WTC11 (cell line): ENCODE results near the gene FZD7. TPM values are rescaled to one million over a fixed set of nuclear protein-coding genes. Genes with fewer than 3 reads are reported as not detected.

Source experiments
- ATAC-seq: fragments of 200-7000 bp; cut with Tn5 transposase; 2 replicates; pipeline ENCODE4 v1.10.0; 2021; ENCODE audit warnings: mild to moderate bottlenecking, moderate library complexity
- CTCF ChIA-PET: fragments of 300-600 bp; sonication (Branson Sonifier 250); formaldehyde crosslinking; loops from one replicate; lab custom pipeline; 2021; ENCODE audit warnings: antibody characterized with exemption; lab: Charles Lee
- POLR2A ChIA-PET: fragments of 350-600 bp; sonication (Branson Sonifier 250); formaldehyde crosslinking; loops from one replicate; lab custom pipeline; 2021; ENCODE audit warnings: antibody characterized with exemption; lab: Charles Lee
- DNase-seq: peaks from one replicate; pipeline ENCODE4 v3.0.0; 2021; ENCODE audit warnings: low spot score
- H3K27ac Mint-ChIP-seq: 2 replicates; pipeline ENCODE4 v1.8.0; 2021; ENCODE audit warnings: mixed read lengths
- H3K27me3 Mint-ChIP-seq: 2 replicates; pipeline ENCODE4 v1.8.0; 2021; ENCODE audit warnings: low read depth, mild to moderate bottlenecking, moderate library complexity, mixed read lengths
- H3K36me3 Mint-ChIP-seq: 2 replicates; pipeline ENCODE4 v1.8.0; 2021; ENCODE audit warnings: mixed read lengths
- H3K4me1 Mint-ChIP-seq: 2 replicates; pipeline ENCODE4 v1.8.0; 2022; ENCODE audit warnings: mixed read lengths
- H3K4me3 Mint-ChIP-seq: 2 replicates; pipeline ENCODE4 v1.8.0; 2021; ENCODE audit warnings: mild to moderate bottlenecking, moderate library complexity, mixed read lengths
- H3K9me3 Mint-ChIP-seq: 2 replicates; pipeline ENCODE4 v1.8.0; 2021; ENCODE audit warnings: mixed read lengths
- JUN ChIP-seq: sonication (generic); formaldehyde crosslinking; IDR thresholded peaks from 2 replicates; pipeline ENCODE4 v1.8.0; 2023; ENCODE audit warnings: mild to moderate bottlenecking, missing genetic modification reagents
- KAT7 ChIP-seq: sonication (generic); formaldehyde crosslinking; IDR thresholded peaks from 2 replicates; pipeline ENCODE4 v1.8.1; 2023; ENCODE audit warnings: missing genetic modification reagents, mild to moderate bottlenecking, borderline replicate concordance
- MYBL2 ChIP-seq: sonication (generic); formaldehyde crosslinking; IDR thresholded peaks from 2 replicates; pipeline ENCODE4 v1.8.1; 2023; ENCODE audit warnings: mild to moderate bottlenecking, moderate library complexity, missing genetic modification reagents
- OVOL2 ChIP-seq: fragments of 250-450 bp; sonication (Bioruptor Pico); IDR thresholded peaks from 2 replicates; pipeline ENCODE4 v1.9.0; 2021; ENCODE audit warnings: mild to moderate bottlenecking, borderline replicate concordance
- SMAD4 ChIP-seq: sonication (generic); formaldehyde crosslinking; IDR thresholded peaks from 2 replicates; pipeline ENCODE4 v1.8.0; 2022; ENCODE audit warnings: mild to moderate bottlenecking, missing genetic modification reagents
- SP1 ChIP-seq: sonication (generic); formaldehyde crosslinking; conservative IDR thresholded peaks from 2 replicates; pipeline ENCODE4 v1.8.1; 2022; ENCODE audit warnings: missing genetic modification reagents
- TEAD4 ChIP-seq: sonication (generic); formaldehyde crosslinking; IDR thresholded peaks from 2 replicates; pipeline ENCODE4 v1.8.0; 2022; ENCODE audit warnings: mild to moderate bottlenecking, missing genetic modification reagents
- ZNF121 ChIP-seq: sonication (generic); formaldehyde crosslinking; IDR thresholded peaks from 2 replicates; pipeline ENCODE4 v1.8.0; 2023; ENCODE audit warnings: missing genetic modification reagents
- ZNF219 ChIP-seq: sonication (generic); formaldehyde crosslinking; IDR thresholded peaks from 2 replicates; pipeline ENCODE4 v1.8.0; 2023; ENCODE audit warnings: missing genetic modification reagents, mild to moderate bottlenecking, borderline replicate concordance
- ZNF671 ChIP-seq: fragments of 250-450 bp; sonication (Bioruptor Pico); IDR thresholded peaks from 2 replicates; pipeline ENCODE4 v1.8.0; 2021; ENCODE audit warnings: mild to moderate bottlenecking
- total RNA-seq: library from RNA; stranded (reverse); gene quantifications from 3 replicates; pipeline ENCODE4 v1.2.3, GENCODE V29; 2021
- TF ChIP-seq, protein P1 (sequence below): sonication (generic); formaldehyde crosslinking; IDR thresholded peaks from 2 replicates; pipeline ENCODE4 v1.8.1; 2023; ENCODE audit warnings: mild to moderate bottlenecking, missing genetic modification reagents
- TF ChIP-seq, protein P2 (sequence below): sonication (generic); formaldehyde crosslinking; IDR thresholded peaks from 2 replicates; pipeline ENCODE4 v1.8.1; 2023; ENCODE audit warnings: mild to moderate bottlenecking, missing genetic modification reagents, borderline replicate concordance
- TF ChIP-seq, protein P3 (sequence below): sonication (generic); formaldehyde crosslinking; IDR thresholded peaks from 2 replicates; pipeline ENCODE4 v1.8.0; 2023; ENCODE audit warnings: missing genetic modification reagents, mild to moderate bottlenecking, borderline replicate concordance

FZD7 gene
- total RNA-seq, 1 experiment from 2014 or later, result 153 TPM

DNA sequence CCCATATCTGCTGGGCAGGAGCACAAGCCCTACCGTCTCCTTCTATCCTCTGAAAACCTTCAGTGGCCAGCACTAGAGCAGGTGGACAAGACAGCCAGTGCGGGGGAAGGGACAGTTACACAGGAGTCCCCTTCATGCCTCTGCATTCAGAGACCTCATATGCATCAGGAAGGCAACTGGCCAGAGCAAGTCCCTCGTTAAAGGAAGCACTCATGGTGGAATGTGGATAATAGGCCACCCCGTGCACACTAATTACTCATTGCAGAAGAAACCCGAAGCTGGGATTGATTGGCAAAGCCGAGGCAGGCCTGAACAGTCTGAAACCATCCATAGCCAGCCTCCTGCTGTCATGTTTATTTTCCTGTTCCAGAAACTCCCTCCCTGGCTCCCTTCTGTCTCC, 50.6 kb downstream of the FZD7 start:
- POLR2A ChIA-PET, result interaction anchor here (0.6 kb wide), 1 partner anchor 31 kb away, joined by 6 read pairs; no protein-coding TSS in a partner anchor
- peaks cover 25% of the 10 kb centered on the region for H3K4me1 Mint-ChIP-seq
- peaks cover 9% of the 10 kb centered on the region for H3K9me3 Mint-ChIP-seq
- peaks cover 7% of the 10 kb centered on the region for H3K36me3 Mint-ChIP-seq
- peak overlapping the region; percentile 63; the same call in 1 of the 2 replicates for H3K27ac Mint-ChIP-seq
- CTCF ChIA-PET, result no interaction called here
- DNase-seq (peak; percentile 24), ATAC-seq (peak; percentile 82)
- TF ChIP-seq, protein P1, sequence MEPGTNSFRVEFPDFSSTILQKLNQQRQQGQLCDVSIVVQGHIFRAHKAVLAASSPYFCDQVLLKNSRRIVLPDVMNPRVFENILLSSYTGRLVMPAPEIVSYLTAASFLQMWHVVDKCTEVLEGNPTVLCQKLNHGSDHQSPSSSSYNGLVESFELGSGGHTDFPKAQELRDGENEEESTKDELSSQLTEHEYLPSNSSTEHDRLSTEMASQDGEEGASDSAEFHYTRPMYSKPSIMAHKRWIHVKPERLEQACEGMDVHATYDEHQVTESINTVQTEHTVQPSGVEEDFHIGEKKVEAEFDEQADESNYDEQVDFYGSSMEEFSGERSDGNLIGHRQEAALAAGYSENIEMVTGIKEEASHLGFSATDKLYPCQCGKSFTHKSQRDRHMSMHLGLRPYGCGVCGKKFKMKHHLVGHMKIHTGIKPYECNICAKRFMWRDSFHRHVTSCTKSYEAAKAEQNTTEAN, result no peak
- TF ChIP-seq TEAD4 (CRISPR knock-in tag) (no peak), MYBL2 (CRISPR knock-in tag) (no peak), OVOL2 (CRISPR knock-in tag) (no peak), SP1 (CRISPR knock-in tag) (no peak), JUN (no peak), ZNF121 (CRISPR knock-in tag) (no peak), ZNF219 (CRISPR knock-in tag) (no peak), ZNF671 (CRISPR knock-in tag) (no peak), SMAD4 (CRISPR knock-in tag) (no peak), KAT7 (CRISPR knock-in tag) (no peak)
- TF ChIP-seq, protein P2, sequence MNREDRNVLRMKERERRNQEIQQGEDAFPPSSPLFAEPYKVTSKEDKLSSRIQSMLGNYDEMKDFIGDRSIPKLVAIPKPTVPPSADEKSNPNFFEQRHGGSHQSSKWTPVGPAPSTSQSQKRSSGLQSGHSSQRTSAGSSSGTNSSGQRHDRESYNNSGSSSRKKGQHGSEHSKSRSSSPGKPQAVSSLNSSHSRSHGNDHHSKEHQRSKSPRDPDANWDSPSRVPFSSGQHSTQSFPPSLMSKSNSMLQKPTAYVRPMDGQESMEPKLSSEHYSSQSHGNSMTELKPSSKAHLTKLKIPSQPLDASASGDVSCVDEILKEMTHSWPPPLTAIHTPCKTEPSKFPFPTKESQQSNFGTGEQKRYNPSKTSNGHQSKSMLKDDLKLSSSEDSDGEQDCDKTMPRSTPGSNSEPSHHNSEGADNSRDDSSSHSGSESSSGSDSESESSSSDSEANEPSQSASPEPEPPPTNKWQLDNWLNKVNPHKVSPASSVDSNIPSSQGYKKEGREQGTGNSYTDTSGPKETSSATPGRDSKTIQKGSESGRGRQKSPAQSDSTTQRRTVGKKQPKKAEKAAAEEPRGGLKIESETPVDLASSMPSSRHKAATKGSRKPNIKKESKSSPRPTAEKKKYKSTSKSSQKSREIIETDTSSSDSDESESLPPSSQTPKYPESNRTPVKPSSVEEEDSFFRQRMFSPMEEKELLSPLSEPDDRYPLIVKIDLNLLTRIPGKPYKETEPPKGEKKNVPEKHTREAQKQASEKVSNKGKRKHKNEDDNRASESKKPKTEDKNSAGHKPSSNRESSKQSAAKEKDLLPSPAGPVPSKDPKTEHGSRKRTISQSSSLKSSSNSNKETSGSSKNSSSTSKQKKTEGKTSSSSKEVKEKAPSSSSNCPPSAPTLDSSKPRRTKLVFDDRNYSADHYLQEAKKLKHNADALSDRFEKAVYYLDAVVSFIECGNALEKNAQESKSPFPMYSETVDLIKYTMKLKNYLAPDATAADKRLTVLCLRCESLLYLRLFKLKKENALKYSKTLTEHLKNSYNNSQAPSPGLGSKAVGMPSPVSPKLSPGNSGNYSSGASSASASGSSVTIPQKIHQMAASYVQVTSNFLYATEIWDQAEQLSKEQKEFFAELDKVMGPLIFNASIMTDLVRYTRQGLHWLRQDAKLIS, result no peak
- TF ChIP-seq, protein P3, sequence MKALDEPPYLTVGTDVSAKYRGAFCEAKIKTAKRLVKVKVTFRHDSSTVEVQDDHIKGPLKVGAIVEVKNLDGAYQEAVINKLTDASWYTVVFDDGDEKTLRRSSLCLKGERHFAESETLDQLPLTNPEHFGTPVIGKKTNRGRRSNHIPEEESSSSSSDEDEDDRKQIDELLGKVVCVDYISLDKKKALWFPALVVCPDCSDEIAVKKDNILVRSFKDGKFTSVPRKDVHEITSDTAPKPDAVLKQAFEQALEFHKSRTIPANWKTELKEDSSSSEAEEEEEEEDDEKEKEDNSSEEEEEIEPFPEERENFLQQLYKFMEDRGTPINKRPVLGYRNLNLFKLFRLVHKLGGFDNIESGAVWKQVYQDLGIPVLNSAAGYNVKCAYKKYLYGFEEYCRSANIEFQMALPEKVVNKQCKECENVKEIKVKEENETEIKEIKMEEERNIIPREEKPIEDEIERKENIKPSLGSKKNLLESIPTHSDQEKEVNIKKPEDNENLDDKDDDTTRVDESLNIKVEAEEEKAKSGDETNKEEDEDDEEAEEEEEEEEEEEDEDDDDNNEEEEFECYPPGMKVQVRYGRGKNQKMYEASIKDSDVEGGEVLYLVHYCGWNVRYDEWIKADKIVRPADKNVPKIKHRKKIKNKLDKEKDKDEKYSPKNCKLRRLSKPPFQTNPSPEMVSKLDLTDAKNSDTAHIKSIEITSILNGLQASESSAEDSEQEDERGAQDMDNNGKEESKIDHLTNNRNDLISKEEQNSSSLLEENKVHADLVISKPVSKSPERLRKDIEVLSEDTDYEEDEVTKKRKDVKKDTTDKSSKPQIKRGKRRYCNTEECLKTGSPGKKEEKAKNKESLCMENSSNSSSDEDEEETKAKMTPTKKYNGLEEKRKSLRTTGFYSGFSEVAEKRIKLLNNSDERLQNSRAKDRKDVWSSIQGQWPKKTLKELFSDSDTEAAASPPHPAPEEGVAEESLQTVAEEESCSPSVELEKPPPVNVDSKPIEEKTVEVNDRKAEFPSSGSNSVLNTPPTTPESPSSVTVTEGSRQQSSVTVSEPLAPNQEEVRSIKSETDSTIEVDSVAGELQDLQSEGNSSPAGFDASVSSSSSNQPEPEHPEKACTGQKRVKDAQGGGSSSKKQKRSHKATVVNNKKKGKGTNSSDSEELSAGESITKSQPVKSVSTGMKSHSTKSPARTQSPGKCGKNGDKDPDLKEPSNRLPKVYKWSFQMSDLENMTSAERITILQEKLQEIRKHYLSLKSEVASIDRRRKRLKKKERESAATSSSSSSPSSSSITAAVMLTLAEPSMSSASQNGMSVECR, result no peak
- no peak overlapping the region for H3K4me3 Mint-ChIP-seq
- peaks cover 4% of the 10 kb centered on the region for H3K27me3 Mint-ChIP-seq

Other genes with a start within 250 kb of the FZD7 start
- gene CDK15, start 227.3 kb upstream of the FZD7 start, total RNA-seq, result not detected in 3 replicates
- gene KIAA2012, start 39.4 kb downstream of the FZD7 start, total RNA-seq, result not detected in 3 replicates
- gene SUMO1, start 204.7 kb downstream of the FZD7 start, total RNA-seq, result 172 to 181 TPM (median 172 TPM) in 3 replicates
- gene NOP58, start 231.9 kb downstream of the FZD7 start, total RNA-seq, result 124 to 136 TPM (median 129 TPM) in 3 replicates